SJCRH30 (cell line): ENCODE data around the gene TMEM272. TPM values are rescaled to one million over a fixed set of nuclear protein-coding genes. Genes with fewer than 3 reads are reported as not detected.

Experiments
- total RNA-seq: library from RNA; depleted of rRNA; stranded (reverse); fragments of >200 nt; shearing (Covaris generic); gene quantifications from 2 replicates; pipeline ENCODE4 v1.2.3, GENCODE V29; 2014; rRNA removed

Gene TMEM272
- total RNA-seq, 1 experiment from 2014 or later = not detected

Other genes starting within 250 kb of the TMEM272 start
- 1.1 and 2.4 TPM in 2 replicates for gene DHRS12, start 41.0 kb downstream of the TMEM272 start, total RNA-seq
- not detected in 2 replicates for gene CCDC70, start 16.8 kb upstream of the TMEM272 start, total RNA-seq
- gene ATP7B, start 166.3 kb upstream of the TMEM272 start, total RNA-seq = 1.8 TPM in 2 replicates
- 21.4 and 28.8 TPM in 2 replicates for gene ALG11, start 167.2 kb upstream of the TMEM272 start, total RNA-seq
- 17.0 and 17.7 TPM in 2 replicates for gene UTP14C, start 179.5 kb upstream of the TMEM272 start, total RNA-seq